ENCODE results near the gene PPP1R15A. TPM values are rescaled to one million over a fixed set of nuclear protein-coding genes. Genes with fewer than 3 reads are reported as not detected.
A peak's percentile ranks its signal among the peaks of the same experiment; 100 is the strongest.

The PPP1R15A gene
- total RNA-seq: 10 to 100 TPM; 40.3 to 98.7 (median 64.4) TPM

DNA sequence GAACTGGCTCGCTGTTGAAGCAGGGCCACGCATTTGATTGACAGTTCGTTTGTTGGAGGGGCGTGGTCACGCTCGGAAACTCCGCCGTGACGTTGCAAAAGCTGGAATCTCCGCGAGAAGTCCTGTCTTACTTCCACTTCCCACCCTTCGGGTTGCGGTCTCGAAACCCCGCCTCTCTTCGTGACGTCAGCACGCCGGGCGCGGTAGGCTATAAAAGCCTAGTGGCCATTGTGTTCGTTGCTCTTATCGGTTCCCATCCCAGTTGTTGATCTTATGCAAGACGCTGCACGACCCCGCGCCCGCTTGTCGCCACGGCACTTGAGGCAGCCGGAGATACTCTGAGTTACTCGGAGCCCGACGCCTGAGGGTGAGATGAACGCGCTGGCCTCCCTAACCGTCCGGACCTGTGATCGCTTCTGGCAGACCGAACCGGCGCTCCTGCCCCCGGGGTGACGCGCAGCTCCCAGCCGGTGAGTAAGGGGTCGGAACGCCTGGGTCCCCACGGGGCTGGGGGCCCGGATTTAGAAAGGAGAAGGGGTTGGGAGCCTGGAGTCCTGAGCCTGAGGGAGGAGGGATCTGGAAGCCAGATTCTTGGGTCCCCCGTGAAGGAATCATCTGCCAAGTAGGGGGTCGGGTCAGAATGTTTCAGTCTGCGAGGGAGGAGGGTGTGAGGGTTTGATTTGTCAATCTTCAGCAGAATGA lies at the start of gene PPP1R15A:
Gene PPP1R15A (plus strand): TSS at position 240 of the 702 bp plus-strand sequence. CDS start 813 bp downstream, outside the sequence.
- DNase-seq (ENCODE audit: extremely low spot score): peak; percentile 100
- Histone ChIP-seq H3K27ac (replicated peaks in 1 of 4) (peak within 1 kb of the TSS; percentile 94 to 100 (median 98)), H3K36me3 (peaks cover 8 to 43% (median 36%) of the 10 kb centered on the region in 4 donors), H3K27me3 (no peaks in the 10 kb centered on the region), H3K4me3 (peak within 1 kb of the TSS; percentile 64 to 95 (median 80)), H3K9me3 (no peaks in the 10 kb centered on the region), H3K4me1 (peaks cover 41 to 66% (median 65%) of the 10 kb centered on the region in 4 donors)
- TF ChIP-seq, protein P1, sequence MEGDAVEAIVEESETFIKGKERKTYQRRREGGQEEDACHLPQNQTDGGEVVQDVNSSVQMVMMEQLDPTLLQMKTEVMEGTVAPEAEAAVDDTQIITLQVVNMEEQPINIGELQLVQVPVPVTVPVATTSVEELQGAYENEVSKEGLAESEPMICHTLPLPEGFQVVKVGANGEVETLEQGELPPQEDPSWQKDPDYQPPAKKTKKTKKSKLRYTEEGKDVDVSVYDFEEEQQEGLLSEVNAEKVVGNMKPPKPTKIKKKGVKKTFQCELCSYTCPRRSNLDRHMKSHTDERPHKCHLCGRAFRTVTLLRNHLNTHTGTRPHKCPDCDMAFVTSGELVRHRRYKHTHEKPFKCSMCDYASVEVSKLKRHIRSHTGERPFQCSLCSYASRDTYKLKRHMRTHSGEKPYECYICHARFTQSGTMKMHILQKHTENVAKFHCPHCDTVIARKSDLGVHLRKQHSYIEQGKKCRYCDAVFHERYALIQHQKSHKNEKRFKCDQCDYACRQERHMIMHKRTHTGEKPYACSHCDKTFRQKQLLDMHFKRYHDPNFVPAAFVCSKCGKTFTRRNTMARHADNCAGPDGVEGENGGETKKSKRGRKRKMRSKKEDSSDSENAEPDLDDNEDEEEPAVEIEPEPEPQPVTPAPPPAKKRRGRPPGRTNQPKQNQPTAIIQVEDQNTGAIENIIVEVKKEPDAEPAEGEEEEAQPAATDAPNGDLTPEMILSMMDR (IDR thresholded peaks at IDR 0.05): peak in 2 of 3 experiments; percentile 26 to 35
- TF ChIP-seq POLR2A (IDR thresholded peaks at IDR 0.05; ENCODE audit: low read depth): peak; percentile 99
- peak; percentile 100 for TF ChIP-seq POLR2AphosphoS5 (IDR thresholded peaks at IDR 0.05)
- TF ChIP-seq EP300 (IDR thresholded peaks at IDR 0.05): no peak
- intact Hi-C loops (cut with DNase I): loop anchor here (5.0 kb wide), 1 partner anchor 95 kb away; the partner anchor contains the start of gene FTL
- 0% methylated on average over 23 of the region's 53 CpGs for WGBS

DNA sequence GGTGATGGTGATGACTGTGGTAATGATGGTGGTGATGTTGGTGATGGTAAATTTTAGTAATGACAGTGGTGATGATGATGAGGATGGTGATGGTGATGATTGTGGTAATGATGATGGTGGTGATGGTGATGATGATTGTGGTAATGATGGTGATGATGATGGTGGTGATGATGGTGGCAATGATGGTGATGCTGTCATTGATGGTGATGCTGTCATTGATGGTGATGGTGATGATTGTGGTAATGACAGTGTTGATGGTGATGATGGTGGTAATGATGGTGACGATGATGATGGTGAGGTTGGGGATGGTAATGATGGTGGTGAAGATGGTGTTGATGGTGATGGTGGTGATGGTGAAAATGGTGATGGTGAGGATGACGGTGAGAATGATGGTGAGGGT lies 49.7 kb upstream of the PPP1R15A start:
- WGBS: 100% methylated on average over 2 of the region's 2 CpGs
- intact Hi-C loops (cut with DNase I): no loop called here
- H3K27ac ChIP-seq (replicated peaks in 1 of 4): no peak overlapping the region
- no peaks in the 10 kb centered on the region for H3K27me3 ChIP-seq
- H3K9me3 ChIP-seq: no peaks in the 10 kb centered on the region
- no peak overlapping the region for H3K4me3 ChIP-seq
- H3K36me3 ChIP-seq: peaks cover 0 to 6% (median 0%) of the 10 kb centered on the region in 4 donors
- no peak for DNase-seq (ENCODE audit: extremely low spot score)
- H3K4me1 ChIP-seq: peaks cover 0 to 17% (median 14%) of the 10 kb centered on the region in 4 donors
- TF ChIP-seq, protein P1 (IDR thresholded peaks at IDR 0.05): no peak
- no peak for TF ChIP-seq POLR2AphosphoS5 (IDR thresholded peaks at IDR 0.05)
- TF ChIP-seq EP300 (IDR thresholded peaks at IDR 0.05): no peak
- no peak for TF ChIP-seq POLR2A (IDR thresholded peaks at IDR 0.05; ENCODE audit: low read depth)

DNA sequence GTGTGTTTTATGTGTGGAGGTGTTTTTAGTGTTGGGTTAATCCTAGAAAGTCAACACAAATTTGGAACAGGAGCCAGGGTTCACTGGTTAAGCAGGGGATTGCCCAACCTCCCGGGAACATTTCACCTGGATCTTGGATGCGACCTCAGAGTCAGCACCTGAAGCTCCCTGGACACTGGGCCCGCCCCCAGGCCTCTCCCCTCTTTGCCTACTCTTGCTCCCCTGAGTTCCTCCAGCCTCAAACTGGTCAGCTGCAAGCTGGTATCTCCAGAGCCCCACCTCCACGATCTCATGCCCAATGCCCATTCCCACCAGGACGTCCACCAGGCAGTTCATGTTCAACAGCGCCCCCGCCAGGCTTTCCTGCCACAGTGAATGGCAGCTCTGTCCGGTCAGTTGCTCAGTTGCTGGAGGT lies 45.6 kb upstream of the PPP1R15A start:
- Histone ChIP-seq H3K4me1 (no peaks in the 10 kb centered on the region), H3K27ac (replicated peaks in 1 of 4) (no peak overlapping the region), H3K4me3 (no peak overlapping the region), H3K27me3 (no peaks in the 10 kb centered on the region), H3K36me3 (peaks cover 0 to 23% (median 5%) of the 10 kb centered on the region in 4 donors), H3K9me3 (no peaks in the 10 kb centered on the region)
- no peak for TF ChIP-seq POLR2A (IDR thresholded peaks at IDR 0.05; ENCODE audit: low read depth)
- TF ChIP-seq, protein P1 (IDR thresholded peaks at IDR 0.05): no peak
- TF ChIP-seq POLR2AphosphoS5 (IDR thresholded peaks at IDR 0.05): no peak
- TF ChIP-seq EP300 (IDR thresholded peaks at IDR 0.05): no peak
- 87% methylated on average over 8 of the region's 8 CpGs for WGBS
- intact Hi-C loops (cut with DNase I): no loop called here
- DNase-seq (ENCODE audit: extremely low spot score): no peak

DNA sequence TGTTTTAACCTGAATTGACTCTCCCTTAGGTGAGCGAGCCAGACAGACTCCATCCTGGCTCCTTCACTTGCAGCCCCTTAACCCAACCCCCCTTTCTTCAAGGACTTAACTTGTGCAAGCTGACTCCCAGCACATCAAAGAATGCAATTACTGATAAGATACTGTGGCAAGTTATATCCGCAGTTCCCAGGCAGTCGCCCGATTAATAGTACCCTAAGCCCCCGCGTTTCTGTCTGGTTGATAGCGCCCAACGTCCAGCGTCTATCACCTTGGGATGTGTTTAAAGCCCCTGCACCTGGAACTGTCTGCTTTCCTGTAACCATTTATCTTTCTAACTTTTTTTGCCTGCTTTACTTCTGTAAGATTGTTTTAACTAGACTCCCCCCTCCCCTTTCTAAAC lies 42.1 kb upstream of the PPP1R15A start:
- Histone ChIP-seq H3K27ac (replicated peaks in 1 of 4) (no peak overlapping the region), H3K27me3 (no peaks in the 10 kb centered on the region), H3K4me1 (peaks cover 0 to under 1% (median 0%) of the 10 kb centered on the region in 4 donors), H3K4me3 (no peak overlapping the region), H3K36me3 (peaks cover 0 to 48% (median 14%) of the 10 kb centered on the region in 4 donors), H3K9me3 (no peaks in the 10 kb centered on the region)
- TF ChIP-seq, protein P1 (IDR thresholded peaks at IDR 0.05): no peak
- no peak for TF ChIP-seq EP300 (IDR thresholded peaks at IDR 0.05)
- TF ChIP-seq POLR2A (IDR thresholded peaks at IDR 0.05; ENCODE audit: low read depth): no peak
- TF ChIP-seq POLR2AphosphoS5 (IDR thresholded peaks at IDR 0.05): no peak
- no peak for DNase-seq (ENCODE audit: extremely low spot score)
- WGBS: 78% methylated on average over 9 of the region's 9 CpGs
- intact Hi-C loops (cut with DNase I): no loop called here

Data from esophagus muscularis mucosa (tissue), 4 donors.